Measurements from ENCODE around the gene IRAK1. TPM values are rescaled to one million over a fixed set of nuclear protein-coding genes. Genes with fewer than 3 reads are reported as not detected.
A peak's percentile ranks its signal among the peaks of the same experiment; 100 is the strongest.

Gene IRAK1
- total and polyA plus RNA-seq, 2 of the 13 experiments (the other 11 are each of a cell fraction or from before 2014, with no cell fraction given), result 57.7 to 77.3 TPM

DNA sequence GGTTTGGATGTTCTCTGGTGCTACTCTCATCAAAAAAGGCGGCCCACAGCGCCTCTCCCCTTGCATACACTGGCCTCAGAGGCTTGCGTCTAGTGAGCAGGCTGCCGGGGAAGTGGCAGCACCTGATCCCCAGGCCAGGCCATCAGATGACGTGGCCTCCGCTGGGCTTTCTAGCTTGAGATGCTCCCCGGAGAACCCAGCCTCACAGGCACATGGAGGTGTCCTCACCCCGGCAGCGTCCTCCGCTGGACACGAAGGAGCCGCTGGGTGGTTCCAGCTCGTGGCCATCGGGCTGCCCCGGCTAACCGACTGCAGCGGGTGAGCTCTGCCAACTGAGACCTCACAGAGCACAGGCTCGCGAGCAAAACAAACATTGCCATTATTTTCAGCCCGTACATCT is 12.8 kb downstream of the IRAK1 start:
- no peaks in the 10 kb centered on the region for H3K36me3 ChIP-seq (replicated peaks in 1 of 2; ENCODE audit: control insufficient read depth in 1 of 2, insufficient read depth in 2 of 2, low read length in 2 of 2)
- BruUV-seq (replicated peaks), result no TSS peak

DNA sequence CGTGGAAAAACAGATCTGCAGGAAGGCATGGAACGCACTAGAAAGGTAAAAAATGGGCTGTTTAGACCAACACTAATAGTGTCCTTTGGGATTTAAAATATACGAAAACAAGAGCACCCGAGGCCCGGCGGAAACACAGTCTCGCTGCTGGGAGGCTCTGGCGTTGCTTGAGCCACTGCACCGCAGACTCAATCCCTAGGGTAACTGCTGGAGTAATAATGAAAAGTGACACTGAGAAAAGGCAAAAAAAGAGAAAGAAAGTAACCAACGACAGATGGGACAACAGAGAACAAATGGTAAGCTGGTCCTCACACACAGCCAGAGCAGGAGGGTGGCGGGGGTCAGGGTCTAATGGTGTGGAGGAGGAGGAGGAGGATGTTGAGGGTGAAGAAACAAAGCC is 15.4 kb downstream of the IRAK1 start:
- CTCF ChIA-PET (ENCODE audit: low intra/inter-chr PET ratio, low total read pairs), result no interaction called here
- WGBS (ENCODE audit: low lambda C conversion rate), result 92% methylated on average over 11 of the region's 11 CpGs
- no TSS peak for BruUV-seq (replicated peaks)
- no peaks in the 10 kb centered on the region for H3K79me2 ChIP-seq (ENCODE audit: insufficient read depth, low read length)
- intact Hi-C loops (cut with micrococcal nuclease; ENCODE audit: unreplicated experiment), result no loop called here
- H3K4me2 ChIP-seq (ENCODE audit: low read depth, low read length), result no peak overlapping the region
- DNase-seq (ENCODE audit: low spot score) (no peak), ATAC-seq (no peak), FAIRE-seq (no peak)
- H3K9ac ChIP-seq (ENCODE audit: insufficient read depth, low read depth, low read length), result no peak overlapping the region
- H3K27ac ChIP-seq (ENCODE audit: extremely low read length, insufficient read depth, low read length), result no peak overlapping the region
- H2AFZ ChIP-seq (ENCODE audit: low read length), result no peak overlapping the region
- in situ Hi-C loops (cut with HindIII; ENCODE audit: extremely low pct_ligation_motif_present, low pct_unique_long_range_greater_than_20kb), result no loop called here
- H3K4me3 ChIP-seq (replicated peaks in 1 of 3; ENCODE audit: insufficient read depth in 1 of 3, low read depth in 2 of 3, low read length in 3 of 3), result no peak overlapping the region
- no peaks in the 10 kb centered on the region for H4K20me1 ChIP-seq (ENCODE audit: insufficient read depth, low read length)
- POLR2A ChIA-PET, result interaction anchor here (1.7 kb wide), 1 partner anchor 8 kb away, joined by 4 read pairs; no protein-coding TSS in a partner anchor
- no peaks in the 10 kb centered on the region for H3K9me3 ChIP-seq (ENCODE audit: low read length)
- no peaks in the 10 kb centered on the region for H3K4me1 ChIP-seq (ENCODE audit: insufficient read depth, low read length)
- TF ChIP-seq, protein P1, sequence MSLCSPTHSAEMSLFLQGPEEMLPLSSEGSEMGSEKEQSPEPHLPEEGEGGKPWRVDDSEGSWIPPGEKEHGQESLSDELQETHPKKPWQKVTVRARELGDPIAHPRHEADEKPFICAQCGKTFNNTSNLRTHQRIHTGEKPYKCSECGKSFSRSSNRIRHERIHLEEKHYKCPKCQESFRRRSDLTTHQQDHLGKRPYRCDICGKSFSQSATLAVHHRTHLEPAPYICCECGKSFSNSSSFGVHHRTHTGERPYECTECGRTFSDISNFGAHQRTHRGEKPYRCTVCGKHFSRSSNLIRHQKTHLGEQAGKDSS (CRISPR knock-in tag; IDR thresholded peaks at IDR 0.05; ENCODE audit: borderline replicate concordance, low read depth), result no peak
- no peak for TF ChIP-seq RBAK (CRISPR knock-in tag; IDR thresholded peaks at IDR 0.05)
- TF ChIP-seq ZNF546 (CRISPR knock-in tag; conservative IDR thresholded peaks at IDR 0.05), result no peak
- TF ChIP-seq NRL (CRISPR knock-in tag; IDR thresholded peaks at IDR 0.05; ENCODE audit: borderline replicate concordance), result no peak
- no peak for TF ChIP-seq SMC3 (IDR thresholded peaks at IDR 0.05; ENCODE audit: low read length)
- TF ChIP-seq, protein P2, sequence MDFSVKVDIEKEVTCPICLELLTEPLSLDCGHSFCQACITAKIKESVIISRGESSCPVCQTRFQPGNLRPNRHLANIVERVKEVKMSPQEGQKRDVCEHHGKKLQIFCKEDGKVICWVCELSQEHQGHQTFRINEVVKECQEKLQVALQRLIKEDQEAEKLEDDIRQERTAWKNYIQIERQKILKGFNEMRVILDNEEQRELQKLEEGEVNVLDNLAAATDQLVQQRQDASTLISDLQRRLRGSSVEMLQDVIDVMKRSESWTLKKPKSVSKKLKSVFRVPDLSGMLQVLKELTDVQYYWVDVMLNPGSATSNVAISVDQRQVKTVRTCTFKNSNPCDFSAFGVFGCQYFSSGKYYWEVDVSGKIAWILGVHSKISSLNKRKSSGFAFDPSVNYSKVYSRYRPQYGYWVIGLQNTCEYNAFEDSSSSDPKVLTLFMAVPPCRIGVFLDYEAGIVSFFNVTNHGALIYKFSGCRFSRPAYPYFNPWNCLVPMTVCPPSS (IDR thresholded peaks at IDR 0.05), result no peak
- TF ChIP-seq, protein P3, sequence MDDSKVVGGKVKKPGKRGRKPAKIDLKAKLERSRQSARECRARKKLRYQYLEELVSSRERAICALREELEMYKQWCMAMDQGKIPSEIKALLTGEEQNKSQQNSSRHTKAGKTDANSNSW (CRISPR knock-in tag; IDR thresholded peaks at IDR 0.05; ENCODE audit: borderline replicate concordance), result no peak
- H3K27me3 ChIP-seq (ENCODE audit: control insufficient read depth in 1 of 2, insufficient read depth in 2 of 2, low read length in 2 of 2), result no peaks in the 10 kb centered on the region
- no peaks in the 10 kb centered on the region for H3K36me3 ChIP-seq (replicated peaks in 1 of 2; ENCODE audit: control insufficient read depth in 1 of 2, insufficient read depth in 2 of 2, low read length in 2 of 2)

More for the DNA sequence above, 12.8 kb downstream of the IRAK1 start:
- H3K4me3 ChIP-seq (replicated peaks in 1 of 3; ENCODE audit: insufficient read depth in 1 of 3, low read depth in 2 of 3, low read length in 3 of 3), result no peak overlapping the region
- ChIA-PET POLR2A (interaction anchor here (1.3 kb wide), 1 partner anchor 59 kb away, joined by 3 read pairs; no protein-coding TSS in a partner anchor), CTCF (ENCODE audit: low intra/inter-chr PET ratio, low total read pairs) (no interaction called here)
- no peaks in the 10 kb centered on the region for H3K27me3 ChIP-seq (ENCODE audit: control insufficient read depth in 1 of 2, insufficient read depth in 2 of 2, low read length in 2 of 2)
- in situ Hi-C loops (cut with HindIII; ENCODE audit: extremely low pct_ligation_motif_present, low pct_unique_long_range_greater_than_20kb) (no loop called here), intact Hi-C loops (cut with micrococcal nuclease; ENCODE audit: unreplicated experiment) (no loop called here)
- H4K20me1 ChIP-seq (ENCODE audit: insufficient read depth, low read length), result no peaks in the 10 kb centered on the region
- TF ChIP-seq SMARCE1 (IDR thresholded peaks at IDR 0.05; ENCODE audit: borderline replicate concordance), result no peak
- TF ChIP-seq AGO2 (optimal IDR thresholded peaks at IDR 0.05; ENCODE audit: low read depth, low read length), result peak; percentile 42
- no peak for TF ChIP-seq ARHGAP35 (CRISPR knock-in tag; IDR thresholded peaks at IDR 0.05; ENCODE audit: borderline replicate concordance)
- no peak overlapping the region for H3K9ac ChIP-seq (ENCODE audit: insufficient read depth, low read depth, low read length)
- no peaks in the 10 kb centered on the region for H3K79me2 ChIP-seq (ENCODE audit: insufficient read depth, low read length)
- DNase-seq (ENCODE audit: low spot score) (no peak), ATAC-seq (no peak), FAIRE-seq (no peak)
- H3K27ac ChIP-seq (ENCODE audit: extremely low read length, insufficient read depth, low read length), result no peak overlapping the region
- no peak overlapping the region for H2AFZ ChIP-seq (ENCODE audit: low read length)
- no peaks in the 10 kb centered on the region for H3K9me3 ChIP-seq (ENCODE audit: low read length)
- H3K4me2 ChIP-seq (ENCODE audit: low read depth, low read length), result no peak overlapping the region
- whole genome bisulfite sequencing (ENCODE audit: low lambda C conversion rate), result 100% methylated on average over 2 of the region's 20 CpGs
- H3K4me1 ChIP-seq (ENCODE audit: insufficient read depth, low read length), result peaks cover 22% of the 10 kb centered on the region

All from HepG2 (cell line).